Naive thymus-derived CD4-positive, alpha-beta T cell (primary cell): ENCODE results near the gene LPP. TPM values are rescaled to one million over a fixed set of nuclear protein-coding genes. Genes with fewer than 3 reads are reported as not detected.
A peak's percentile ranks its signal among the peaks of the same experiment; 100 is the strongest.

Source experiments
- ATAC-seq: fragments of 150-1000 bp; cut with Tn5 transposase; 2 replicates; pipeline ENCODE4 v1.10.0; 2021; ENCODE audit warnings: mild to moderate bottlenecking, moderate library complexity
- CTCF ChIA-PET: fragments of 350-600 bp; sonication (Branson Sonifier 250); formaldehyde crosslinking; loops from one replicate; lab custom pipeline; 2021; ENCODE audit warnings: antibody characterized with exemption; lab: Charles Lee
- POLR2A ChIA-PET: fragments of 350-600 bp; sonication (Branson Sonifier 250); formaldehyde crosslinking; loops from one replicate; lab custom pipeline; 2021; ENCODE audit warnings: antibody characterized with exemption, inconsistent platforms; lab: Charles Lee
- DNase-seq, 9 donors: peaks; one replicate each; pipeline versions ENCODE4 v3.0.0 to v3.0.0-alpha.2; 2020 to 2022; ENCODE audit warnings: mixed read lengths in 1 of 9
- H3K27ac ChIP-seq: one replicate; pipeline ENCODE4 v1.7.0; 2013; ENCODE audit warnings: mild to moderate bottlenecking, low read depth, low read length, moderate library complexity
- H3K27me3 ChIP-seq, 2 donors: one replicate each; pipeline ENCODE4 v1.7.0; 2013; ENCODE audit warnings: low read length in 2 of 2, mild to moderate bottlenecking in 2 of 2, moderate library complexity in 2 of 2; ENCODE audit not compliant: control insufficient read depth in 2 of 2, insufficient read depth in 2 of 2
- H3K36me3 ChIP-seq, 3 experiments: 1 replicate in 2 of 3; 2 replicates in 1 of 3; pipeline ENCODE4 v1.7.0; 2013; ENCODE audit warnings: low read length in 3 of 3, mild to moderate bottlenecking in 3 of 3, moderate library complexity in 1 of 3; ENCODE audit not compliant: insufficient read depth in 3 of 3, control insufficient read depth in 2 of 3
- H3K4me1 ChIP-seq, 2 donors: one replicate each; pipeline ENCODE4 v1.7.0; 2013; ENCODE audit warnings: low read length in 2 of 2, mild to moderate bottlenecking in 2 of 2, moderate library complexity in 1 of 2; ENCODE audit not compliant: control insufficient read depth in 2 of 2, insufficient read depth in 2 of 2
- H3K4me3 ChIP-seq: 2 replicates; pipeline ENCODE4 v1.7.0; 2013; ENCODE audit warnings: mild to moderate bottlenecking, low read length
- H3K9me3 ChIP-seq, 3 experiments: 1 replicate in 2 of 3; 2 replicates in 1 of 3; pipeline ENCODE4 v1.7.0; 2013; ENCODE audit warnings: low read length in 3 of 3; ENCODE audit not compliant: control insufficient read depth in 2 of 3
- H3K27ac Mint-ChIP-seq, 9 donors: one replicate each; pipeline ENCODE4 v1.8.0; 2020 to 2022; ENCODE audit warnings: mixed read lengths in 9 of 9, mild to moderate bottlenecking in 8 of 9, moderate library complexity in 5 of 9, inconsistent platforms in 2 of 9
- H3K27me3 Mint-ChIP-seq, 5 donors: one replicate each; pipeline ENCODE4 v1.8.0; 2021 to 2022; ENCODE audit warnings: mixed read lengths in 5 of 5, mild to moderate bottlenecking in 1 of 5
- H3K36me3 Mint-ChIP-seq, 5 donors: one replicate each; pipeline ENCODE4 v1.8.0; 2020 to 2022; ENCODE audit warnings: mixed read lengths in 5 of 5, mild to moderate bottlenecking in 3 of 5, inconsistent platforms in 1 of 5
- H3K4me1 Mint-ChIP-seq, 7 donors: one replicate each; pipeline ENCODE4 v1.8.0; 2020 to 2022; ENCODE audit warnings: mixed read lengths in 7 of 7, mild to moderate bottlenecking in 3 of 7, inconsistent platforms in 1 of 7
- H3K4me3 Mint-ChIP-seq, 10 donors: one replicate each; pipeline ENCODE4 v1.8.0; 2020 to 2022; ENCODE audit warnings: mild to moderate bottlenecking in 10 of 10, mixed read lengths in 10 of 10, moderate library complexity in 6 of 10, inconsistent platforms in 2 of 10
- H3K9me3 Mint-ChIP-seq, 11 donors: one replicate each; pipeline ENCODE4 v1.8.0; 2020 to 2022; ENCODE audit warnings: mixed read lengths in 11 of 11, mild to moderate bottlenecking in 4 of 11, inconsistent platforms in 1 of 11, moderate library complexity in 1 of 11
- intact Hi-C, 2 donors: fragments of 100-400 bp; cut with micrococcal nuclease; formaldehyde crosslinking; loops; one replicate each; pipeline ENCODE4 v1.15.1; 2023
- polyA plus RNA-seq, 2 donors: library from polyadenylated mRNA; unstranded; fragments of 300-500 nt; fragmentation: Illumina TruSeq; gene quantifications; one replicate each; pipeline ENCODE4 v1.2.3, GENCODE V29; 2021
- total RNA-seq, 6 experiments: library from RNA in 5 of 6; stranded (reverse) in 5 of 6; gene quantifications; 1 replicate in 5 of 6; 2 replicates in 1 of 6; pipeline ENCODE4 v1.2.3 and lab custom pipeline; 2021 to 2026

The LPP gene
- total and polyA plus RNA-seq, 7 experiments from 2014 or later = 10.3 to 95.2 (median 19.5) TPM

- Mint-ChIP-seq H3K27me3 (no peaks in the 10 kb centered on the region), H3K36me3 (peaks cover 0 to 23% (median 9%) of the 10 kb centered on the region in 5 donors), H3K4me3 (peak overlapping the region in 9 of 10 donors; percentile 12 to 50 (median 33)), H3K4me1 (peaks cover 25 to 50% (median 39%) of the 10 kb centered on the region in 7 donors), H3K9me3 (peaks cover 0 to 3% (median 0%) of the 10 kb centered on the region in 11 donors), H3K27ac (peak overlapping the region; percentile 14 to 85 (median 56))
- ChIA-PET CTCF (no interaction called here), POLR2A (interaction anchor here (0.9 kb wide), 1 partner anchor 18 kb away, joined by 3 read pairs; no protein-coding TSS in a partner anchor)
- Histone ChIP-seq H3K4me3 (no peak overlapping the region), H3K9me3 (no peaks in the 10 kb centered on the region), H3K4me1 (peaks cover 11 to 13% of the 10 kb centered on the region in 2 donors), H3K27me3 (no peaks in the 10 kb centered on the region), H3K27ac (no peak overlapping the region), H3K36me3 (no peaks in the 10 kb centered on the region)
- DNase-seq = peak in 6 of 9 donors; percentile 25 to 61 (median 44)
- ATAC-seq = peak; percentile 87
- intact Hi-C loops = loop anchor here (1.0 to 2.0 kb wide), 2 partner anchors 16 kb away; partner anchors contain the start of gene LPP (in 2 of the 2)
Measured at GRCh38 chr3:188170461-188171459, 16.8 kb downstream of the LPP start.

GRCh38 chr3:188171682-188172467 is 17.9 kb downstream of the LPP start:
- Histone ChIP-seq H3K27ac (no peak overlapping the region), H3K36me3 (no peaks in the 10 kb centered on the region), H3K4me1 (peaks cover 11 to 13% of the 10 kb centered on the region in 2 donors), H3K27me3 (no peaks in the 10 kb centered on the region), H3K9me3 (no peaks in the 10 kb centered on the region), H3K4me3 (no peak overlapping the region)
- CTCF ChIA-PET = no interaction called here
- Mint-ChIP-seq H3K36me3 (peaks cover 3 to 32% (median 9%) of the 10 kb centered on the region in 5 donors), H3K9me3 (peaks cover 0 to 3% (median 0%) of the 10 kb centered on the region in 11 donors), H3K27me3 (no peaks in the 10 kb centered on the region), H3K27ac (peak overlapping the region in 2 of 9 donors; percentile 57 to 68), H3K4me3 (no peak overlapping the region), H3K4me1 (peaks cover 21 to 51% (median 45%) of the 10 kb centered on the region in 7 donors)
- no peak for DNase-seq
- intact Hi-C loops = loop anchor here in 1 of 2 donors (2.0 kb wide), 1 partner anchor 17 kb away; the partner anchor contains the start of gene LPP
- POLR2A ChIA-PET = no interaction called here
- ATAC-seq = no peak

GRCh38 chr3:188174317-188175044 is 20.5 kb downstream of the LPP start:
- no peak for DNase-seq
- Histone ChIP-seq H3K27me3 (no peaks in the 10 kb centered on the region), H3K27ac (no peak overlapping the region), H3K4me1 (peaks cover 20 to 26% of the 10 kb centered on the region in 2 donors), H3K9me3 (no peaks in the 10 kb centered on the region), H3K36me3 (no peaks in the 10 kb centered on the region), H3K4me3 (no peak overlapping the region)
- ChIA-PET POLR2A (interaction anchor here (0.7 kb wide), 1 partner anchor 1607 kb away, joined by 4 read pairs; no protein-coding TSS in a partner anchor), CTCF (no interaction called here)
- intact Hi-C loops = no loop called here
- Mint-ChIP-seq H3K36me3 (peaks cover 11 to 47% (median 23%) of the 10 kb centered on the region in 5 donors), H3K4me1 (peaks cover 42 to 76% (median 68%) of the 10 kb centered on the region in 7 donors), H3K27ac (peak overlapping the region in 4 of 9 donors; percentile 22 to 77 (median 45)), H3K27me3 (no peaks in the 10 kb centered on the region), H3K4me3 (peak overlapping the region in 1 of 10 donors; percentile 32), H3K9me3 (peaks cover 0 to 3% (median 0%) of the 10 kb centered on the region in 11 donors)
- no peak for ATAC-seq

DNA sequence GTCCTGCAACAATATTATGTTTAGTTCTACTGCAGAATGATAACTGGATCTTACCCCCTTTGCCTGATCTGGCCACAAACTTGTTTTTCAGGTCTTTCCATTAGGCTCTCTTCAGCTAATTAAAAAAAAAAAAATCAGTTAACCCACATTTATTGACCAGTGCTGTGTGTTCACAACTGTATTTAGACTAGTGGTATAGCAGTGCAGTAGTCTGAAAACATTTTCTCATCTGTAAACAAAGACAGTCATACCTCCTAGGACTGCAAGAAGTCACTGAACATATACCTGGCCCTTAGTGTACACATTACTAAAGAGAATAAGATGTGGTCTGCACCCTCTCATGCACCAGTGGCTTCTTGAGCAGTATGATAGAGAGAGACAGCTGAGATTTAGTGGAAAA is 22.5 kb downstream of the LPP start:
- H3K36me3 Mint-ChIP-seq = peaks cover 15 to 49% (median 32%) of the 10 kb centered on the region in 5 donors
- no peak overlapping the region for H3K27ac ChIP-seq
- H3K27me3 Mint-ChIP-seq = no peaks in the 10 kb centered on the region
- CTCF ChIA-PET = interaction anchor here (1.1 kb wide), 1 partner anchor 429 kb away, joined by 4 read pairs; no protein-coding TSS in a partner anchor
- peaks cover 9 to 13% of the 10 kb centered on the region in 2 donors for H3K4me1 ChIP-seq
- H3K4me1 Mint-ChIP-seq = peaks cover 38 to 66% (median 59%) of the 10 kb centered on the region in 7 donors
- H3K4me3 Mint-ChIP-seq = peak overlapping the region in 1 of 10 donors; percentile 12
- intact Hi-C loops = no loop called here
- H3K36me3 ChIP-seq = no peaks in the 10 kb centered on the region
- no peak for ATAC-seq
- POLR2A ChIA-PET = no interaction called here
- H3K27ac Mint-ChIP-seq = no peak overlapping the region
- no peak overlapping the region for H3K4me3 ChIP-seq
- H3K9me3 Mint-ChIP-seq = peaks cover 0 to 3% (median 0%) of the 10 kb centered on the region in 11 donors
- no peaks in the 10 kb centered on the region for H3K9me3 ChIP-seq
- no peaks in the 10 kb centered on the region for H3K27me3 ChIP-seq
- no peak for DNase-seq

- ATAC-seq = no peak
- POLR2A ChIA-PET = no interaction called here
- no peak overlapping the region for H3K27ac Mint-ChIP-seq
- peaks cover 15 to 51% (median 32%) of the 10 kb centered on the region in 5 donors for H3K36me3 Mint-ChIP-seq
- Histone ChIP-seq H3K27ac (no peak overlapping the region), H3K27me3 (no peaks in the 10 kb centered on the region), H3K4me3 (no peak overlapping the region), H3K36me3 (no peaks in the 10 kb centered on the region), H3K9me3 (no peaks in the 10 kb centered on the region), H3K4me1 (peaks cover 9 to 13% of the 10 kb centered on the region in 2 donors)
- H3K27me3 Mint-ChIP-seq = no peaks in the 10 kb centered on the region
- H3K4me3 Mint-ChIP-seq = peak overlapping the region in 1 of 10 donors; percentile 12
- peaks cover 0 to 3% (median 0%) of the 10 kb centered on the region in 11 donors for H3K9me3 Mint-ChIP-seq
- DNase-seq = no peak
- intact Hi-C loops = no loop called here
- CTCF ChIA-PET = interaction anchor here (1.1 kb wide), 1 partner anchor 429 kb away, joined by 4 read pairs; no protein-coding TSS in a partner anchor
- H3K4me1 Mint-ChIP-seq = peaks cover 39 to 65% (median 58%) of the 10 kb centered on the region in 7 donors
Measured at GRCh38 chr3:188176884-188177283, 22.9 kb downstream of the LPP start.
